B cell (primary cell): ENCODE data around the gene SFMBT1. TPM values are rescaled to one million over a fixed set of nuclear protein-coding genes. Genes with fewer than 3 reads are reported as not detected.

Experiments used
- ATAC-seq: fragments of 200-7000 bp; cut with Tn5 transposase; one replicate; pipeline ENCODE4 v1.10.0; 2021; ENCODE audit warnings: low read depth, mild to moderate bottlenecking, moderate number of reproducible peaks, moderate library complexity
- CTCF ChIA-PET: fragments of 350-600 bp; sonication (Branson Sonifier 250); formaldehyde crosslinking; loops from one replicate; lab custom pipeline; 2021; ENCODE audit warnings: antibody characterized with exemption, inconsistent platforms; lab: Charles Lee
- POLR2A ChIA-PET: fragments of 350-600 bp; sonication (Branson Sonifier 250); formaldehyde crosslinking; loops from one replicate; lab custom pipeline; 2021; ENCODE audit warnings: antibody characterized with exemption; lab: Charles Lee
- DNase-seq: peaks from one replicate; pipeline ENCODE4 v3.0.0; 2013
- H2AFZ ChIP-seq: 2 replicates; pipeline ENCODE4 v1.6.1; 2012; ENCODE audit warnings: mild to moderate bottlenecking, low read depth, low read length; ENCODE audit not compliant: insufficient read depth, poor library complexity, severe bottlenecking
- H3K27ac ChIP-seq, 2 donors: 1 replicate in 1 of 2; 2 replicates in 1 of 2; pipeline ENCODE4 v1.5.1; 2012 to 2013; ENCODE audit warnings: low read length in 2 of 2, mild to moderate bottlenecking in 2 of 2, moderate library complexity in 1 of 2
- H3K27me3 ChIP-seq, 4 experiments: fragments of 200-600 bp in 1 of 4; sonication (generic) in 1 of 4; replicated peaks in 1 of 4; 1 replicate in 2 of 4; 2 replicates in 2 of 4; pipeline versions ENCODE4 v1.6.1 to v1.7.0; 2013 to 2016; ENCODE audit warnings: low read length in 3 of 4, mild to moderate bottlenecking in 2 of 4, mixed read lengths in 1 of 4, moderate library complexity in 1 of 4; ENCODE audit not compliant: insufficient read depth in 4 of 4, control insufficient read depth in 3 of 4; ENCODE audit errors: control extremely low read depth in 1 of 4
- H3K36me3 ChIP-seq, 2 experiments: replicated peaks in 1 of 2; 1 replicate in 1 of 2; 2 replicates in 1 of 2; pipeline versions ENCODE4 v1.6.1 to v1.7.1; 2013; ENCODE audit warnings: low read length in 1 of 2; ENCODE audit not compliant: insufficient read depth in 2 of 2, control insufficient read depth in 1 of 2; ENCODE audit errors: control extremely low read depth in 1 of 2, extremely low read depth in 1 of 2
- H3K4me1 ChIP-seq, 2 donors: fragments of 200-600 bp in 1 of 2; sonication (generic) in 1 of 2; 1 replicate in 1 of 2; 2 replicates in 1 of 2; pipeline versions ENCODE4 v1.5.1 to v1.6.1; 2013 to 2017; ENCODE audit warnings: low read length in 2 of 2; ENCODE audit not compliant: control insufficient read depth in 2 of 2, insufficient read depth in 2 of 2
- H3K4me2 ChIP-seq: replicated peaks from 2 replicates; pipeline ENCODE3; 2012; ENCODE audit warnings: mild to moderate bottlenecking, low read depth, low read length; ENCODE audit not compliant: poor library complexity, severe bottlenecking
- H3K4me3 ChIP-seq, 5 experiments: fragments of 200-600 bp in 1 of 5; sonication (generic) in 1 of 5; 1 replicate in 3 of 5; 2 replicates in 2 of 5; pipeline versions ENCODE4 v1.5.1 to v1.7.0; 2011 to 2016; ENCODE audit warnings: low read length in 4 of 5, mild to moderate bottlenecking in 4 of 5, low read depth in 2 of 5, control low read depth in 1 of 5, moderate library complexity in 1 of 5; ENCODE audit not compliant: insufficient read depth in 1 of 5; ENCODE audit errors: control extremely low read depth in 1 of 5, extremely low read depth in 1 of 5
- H3K79me2 ChIP-seq: fragments of 200-600 bp; sonication (generic); one replicate; pipeline ENCODE4 v1.6.0; 2016; ENCODE audit warnings: low read length; ENCODE audit not compliant: control insufficient read depth, insufficient read depth
- H3K9ac ChIP-seq: fragments of 200-600 bp; sonication (generic); 2 replicates; pipeline ENCODE4 v1.6.1; 2017; ENCODE audit warnings: mild to moderate bottlenecking, low read length, moderate library complexity
- H3K9me3 ChIP-seq, 3 donors: one replicate each; pipeline versions ENCODE4 v1.6.1 to v1.7.1; 2013; ENCODE audit warnings: low read length in 2 of 3; ENCODE audit not compliant: control insufficient read depth in 2 of 3, insufficient read depth in 1 of 3; ENCODE audit errors: control extremely low read depth in 1 of 3
- H4K20me1 ChIP-seq: 2 replicates; pipeline ENCODE4 v1.6.0; 2012; ENCODE audit warnings: mild to moderate bottlenecking, low read length; ENCODE audit not compliant: insufficient read depth, control insufficient read depth, poor library complexity, severe bottlenecking
- H3K27ac Mint-ChIP-seq: one replicate; pipeline ENCODE4 v1.8.0; 2021; ENCODE audit warnings: mixed read lengths
- H3K27me3 Mint-ChIP-seq: one replicate; pipeline ENCODE4 v1.8.0; 2021; ENCODE audit warnings: mixed read lengths
- H3K4me1 Mint-ChIP-seq: one replicate; pipeline ENCODE4 v1.8.0; 2021; ENCODE audit warnings: mixed read lengths
- H3K4me3 Mint-ChIP-seq: one replicate; pipeline ENCODE4 v1.8.0; 2021; ENCODE audit warnings: mixed read lengths
- H3K9me3 Mint-ChIP-seq: one replicate; pipeline ENCODE4 v1.8.0; 2022; ENCODE audit warnings: mixed read lengths; ENCODE audit not compliant: insufficient read depth
- CTCF ChIP-seq: fragments of 200-600 bp; IDR thresholded peaks from one replicate; pipeline ENCODE4 v1.8.0; 2022; ENCODE audit warnings: antibody characterized with exemption, mild to moderate bottlenecking
- EZH2 ChIP-seq: IDR thresholded peaks from 2 replicates; pipeline ENCODE4 v1.6.1; 2012; ENCODE audit warnings: borderline replicate concordance, low read depth, mild to moderate bottlenecking, moderate library complexity, low read length; ENCODE audit not compliant: insufficient read depth, poor library complexity, severe bottlenecking
- WGBS: methylation state at CpG from one replicate; pipeline ENCODE4 v1.1.5; 2013; ENCODE audit warnings: missing lambda C conversion rate; ENCODE audit not compliant: insufficient coverage; 5-methylcytosine and 5-hydroxymethylcytosine counted together
- intact Hi-C: fragments of 100-400 bp; cut with micrococcal nuclease; formaldehyde crosslinking; loops from one replicate; pipeline ENCODE4 v1.10.0; 2022
- polyA plus RNA-seq: library from polyadenylated mRNA; depleted of rRNA; stranded (reverse); fragments of >200 nt; gene quantifications from 2 replicates; pipeline ENCODE4 v1.2.3, GENCODE V29; 2012
- total RNA-seq, 2 donors: library from RNA; stranded (reverse); fragments of 120-200 nt in 1 of 2; gene quantifications; 1 replicate in 1 of 2; 2 replicates in 1 of 2; pipeline versions ENCODE4 v1.2.3 to v1.2.4, GENCODE V29; 2013 to 2022

Gene SFMBT1
- total and polyA plus RNA-seq, 2 donors (not counting 1 experiment from before 2014, with no cell fraction given): 9.9 to 55.8 TPM

- ChIA-PET POLR2A (interaction anchor here (0.6 to 1.3 kb wide), 3 partner anchors 66 to 149 kb away, joined by 5 to 6 read pairs (median 5); partner anchors contain the start of gene SFMBT1), CTCF (no interaction called here)
- Histone ChIP-seq H3K4me1 (peaks cover 24 to 35% of the 10 kb centered on the region in 2 donors), H4K20me1 (peaks cover 7% of the 10 kb centered on the region), H3K36me3 (no peaks in the 10 kb centered on the region), H3K9me3 (no peaks in the 10 kb centered on the region), H3K4me3 (peak overlapping the region; percentile 69 to 84 (median 78)), H2AFZ (peak overlapping the region; percentile 65), H3K79me2 (peaks cover 54% of the 10 kb centered on the region), H3K4me2 (peak overlapping the region; percentile 84), H3K27ac (peak overlapping the region in 1 of 2 donors; percentile 52), H3K9ac (peak overlapping the region; percentile 69), H3K27me3 (no peaks in the 10 kb centered on the region)
- intact Hi-C loops: loop anchor here (1.0 to 10.0 kb wide), 8 partner anchors 36 to 1224 kb away; partner anchors contain the start of genes NEK4, SFMBT1, TEX264 and TKT
- Mint-ChIP-seq H3K27ac (peak overlapping the region; percentile 78), H3K4me1 (peaks cover 56% of the 10 kb centered on the region), H3K9me3 (no peaks in the 10 kb centered on the region), H3K4me3 (peak overlapping the region; percentile 93), H3K27me3 (no peaks in the 10 kb centered on the region)
- no peak for ATAC-seq
- TF ChIP-seq EZH2: no peak
- TF ChIP-seq CTCF: no peak
- peak; percentile 28 for DNase-seq
- 11% methylated on average over 9 of the region's 9 CpGs for WGBS
Observed at GRCh38 chr3:52896613-52897012, 149.3 kb downstream of the SFMBT1 start.

GRCh38 chr3:52896151-52896550 lies 149.7 kb downstream of the SFMBT1 start:
- TF ChIP-seq EZH2 (no peak), CTCF (no peak)
- Histone ChIP-seq H2AFZ (no peak overlapping the region), H3K4me1 (peaks cover 26 to 38% of the 10 kb centered on the region in 2 donors), H3K4me2 (peak overlapping the region; percentile 84), H4K20me1 (peaks cover 7% of the 10 kb centered on the region), H3K4me3 (peak overlapping the region in 4 of 5 experiments; percentile 69 to 84 (median 74)), H3K9me3 (no peaks in the 10 kb centered on the region), H3K27ac (no peak overlapping the region), H3K27me3 (no peaks in the 10 kb centered on the region), H3K79me2 (peaks cover 58% of the 10 kb centered on the region), H3K9ac (peak overlapping the region; percentile 69), H3K36me3 (no peaks in the 10 kb centered on the region)
- POLR2A ChIA-PET: interaction anchor here (1.0 kb wide), 1 partner anchor 148 kb away, joined by 5 read pairs; no protein-coding TSS in a partner anchor
- peaks cover 61% of the 10 kb centered on the region for H3K4me1 Mint-ChIP-seq
- no peaks in the 10 kb centered on the region for H3K27me3 Mint-ChIP-seq
- ATAC-seq (no peak), DNase-seq (no peak)
- CTCF ChIA-PET: no interaction called here
- H3K4me3 Mint-ChIP-seq: peak overlapping the region; percentile 93
- H3K9me3 Mint-ChIP-seq: no peaks in the 10 kb centered on the region
- intact Hi-C loops: loop anchor here (2.0 to 10.0 kb wide), 6 partner anchors 36 to 1224 kb away; partner anchors contain the start of genes NEK4, TEX264, TKT and UQCC5
- peak overlapping the region; percentile 66 for H3K27ac Mint-ChIP-seq
- WGBS: no CpG with 5 or more reads among the region's 3 CpGs
